OCI-LY1 (cell line): ENCODE results near the gene RBM47.

ENCODE experiments used
- H2AFZ ChIP-seq: fragments of 200-600 bp; sonication (generic), shearing (Covaris generic); 2 replicates; pipeline ENCODE4 v1.6.0; 2014; ENCODE audit warnings: antibody characterized with exemption, mild to moderate bottlenecking, low read length
- H3F3A ChIP-seq: fragments of 200-600 bp; sonication (generic), shearing (Covaris generic); 2 replicates; pipeline ENCODE4 v1.6.0; 2014; ENCODE audit warnings: mild to moderate bottlenecking, antibody characterized with exemption, low read length, moderate library complexity; ENCODE audit not compliant: insufficient read depth
- H3K27ac ChIP-seq: fragments of 200-600 bp; sonication (generic); 2 replicates; pipeline ENCODE4 v1.5.1; 2014; ENCODE audit warnings: low read length, mixed run types, mild to moderate bottlenecking, low read depth; ENCODE audit not compliant: poor library complexity, severe bottlenecking
- H3K27me3 ChIP-seq: fragments of 200-600 bp; sonication (generic); 2 replicates; pipeline ENCODE4 v1.6.0; 2014; ENCODE audit warnings: antibody characterized with exemption, mild to moderate bottlenecking, low read length, moderate library complexity; ENCODE audit not compliant: insufficient read depth
- H3K36me3 ChIP-seq: fragments of 200-600 bp; sonication (generic); 2 replicates; pipeline ENCODE4 v1.6.1; 2014; ENCODE audit warnings: mild to moderate bottlenecking, antibody characterized with exemption, low read length, moderate library complexity, mixed read lengths; ENCODE audit not compliant: insufficient read depth
- H3K4me1 ChIP-seq: fragments of 200-600 bp; sonication (generic); 2 replicates; pipeline ENCODE4 v1.5.1; 2014; ENCODE audit warnings: mild to moderate bottlenecking, low read length, moderate library complexity; ENCODE audit not compliant: insufficient read depth, severe bottlenecking
- H3K4me2 ChIP-seq: fragments of 200-600 bp; sonication (generic), shearing (Covaris generic); 2 replicates; pipeline ENCODE4 v1.6.1; 2014; ENCODE audit warnings: low read length
- H3K4me3 ChIP-seq: fragments of 200-600 bp; sonication (generic); 2 replicates; pipeline ENCODE4 v1.5.1; 2014; ENCODE audit warnings: low read length, low read depth, mild to moderate bottlenecking, mixed read lengths; ENCODE audit not compliant: poor library complexity, severe bottlenecking
- H3K79me2 ChIP-seq: fragments of 200-600 bp; shearing (Covaris generic); 2 replicates; pipeline ENCODE4 v1.6.1; 2016; ENCODE audit warnings: mixed run types, low read length, mixed read lengths; ENCODE audit not compliant: insufficient read depth
- H3K9ac ChIP-seq: fragments of 200-600 bp; sonication (generic), shearing (Covaris generic); 2 replicates; pipeline ENCODE4 v1.6.1; 2014; ENCODE audit warnings: mild to moderate bottlenecking, low read length, mixed read lengths
- H3K9me2 ChIP-seq: fragments of 200-600 bp; sonication (generic), shearing (Covaris generic); 2 replicates; pipeline ENCODE4 v1.6.1; 2014; ENCODE audit warnings: low read depth, mild to moderate bottlenecking, low read length, mixed read lengths
- H3K9me3 ChIP-seq: fragments of 200-600 bp; shearing (Covaris generic); 2 replicates; pipeline ENCODE4 v1.6.1; 2014; ENCODE audit warnings: low read length, mixed read lengths
- H4K20me1 ChIP-seq: fragments of 200-600 bp; sonication (generic), shearing (Covaris generic); 2 replicates; pipeline ENCODE4 v1.6.0; 2016; ENCODE audit warnings: mild to moderate bottlenecking, low read length; ENCODE audit not compliant: insufficient read depth
- EZH2 ChIP-seq: fragments of 200-600 bp; sonication (generic), shearing (Covaris generic); IDR thresholded peaks from 2 replicates; pipeline ENCODE4 v1.8.0; 2017; ENCODE audit warnings: borderline replicate concordance, mixed run types, mild to moderate bottlenecking, antibody characterized with exemption, low read length, moderate library complexity, mixed read lengths
- TF ChIP-seq, protein P1 (sequence below): fragments of 200-600 bp; sonication (generic), shearing (Covaris generic); IDR thresholded peaks from 2 replicates; pipeline ENCODE4 v1.5.1; 2017; ENCODE audit warnings: mild to moderate bottlenecking, antibody characterized with exemption, low read length, moderate library complexity, mixed read lengths

RBM47 gene

GRCh38 chr4:40500781-40501180 is 128.9 kb downstream of the RBM47 start:
- H2AFZ ChIP-seq, result no peak overlapping the region
- no peak overlapping the region for H3K4me2 ChIP-seq
- TF ChIP-seq, protein P1, sequence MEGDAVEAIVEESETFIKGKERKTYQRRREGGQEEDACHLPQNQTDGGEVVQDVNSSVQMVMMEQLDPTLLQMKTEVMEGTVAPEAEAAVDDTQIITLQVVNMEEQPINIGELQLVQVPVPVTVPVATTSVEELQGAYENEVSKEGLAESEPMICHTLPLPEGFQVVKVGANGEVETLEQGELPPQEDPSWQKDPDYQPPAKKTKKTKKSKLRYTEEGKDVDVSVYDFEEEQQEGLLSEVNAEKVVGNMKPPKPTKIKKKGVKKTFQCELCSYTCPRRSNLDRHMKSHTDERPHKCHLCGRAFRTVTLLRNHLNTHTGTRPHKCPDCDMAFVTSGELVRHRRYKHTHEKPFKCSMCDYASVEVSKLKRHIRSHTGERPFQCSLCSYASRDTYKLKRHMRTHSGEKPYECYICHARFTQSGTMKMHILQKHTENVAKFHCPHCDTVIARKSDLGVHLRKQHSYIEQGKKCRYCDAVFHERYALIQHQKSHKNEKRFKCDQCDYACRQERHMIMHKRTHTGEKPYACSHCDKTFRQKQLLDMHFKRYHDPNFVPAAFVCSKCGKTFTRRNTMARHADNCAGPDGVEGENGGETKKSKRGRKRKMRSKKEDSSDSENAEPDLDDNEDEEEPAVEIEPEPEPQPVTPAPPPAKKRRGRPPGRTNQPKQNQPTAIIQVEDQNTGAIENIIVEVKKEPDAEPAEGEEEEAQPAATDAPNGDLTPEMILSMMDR, result no peak
- TF ChIP-seq EZH2, result no peak
- H3K27me3 ChIP-seq, result no peaks in the 10 kb centered on the region
- H3K79me2 ChIP-seq, result no peaks in the 10 kb centered on the region
- no peaks in the 10 kb centered on the region for H3K9me2 ChIP-seq
- no peaks in the 10 kb centered on the region for H4K20me1 ChIP-seq
- H3K36me3 ChIP-seq, result no peaks in the 10 kb centered on the region
- no peak overlapping the region for H3K9ac ChIP-seq
- H3K27ac ChIP-seq, result no peak overlapping the region
- H3K4me1 ChIP-seq, result peaks cover 2% of the 10 kb centered on the region
- H3F3A ChIP-seq, result no peaks in the 10 kb centered on the region
- no peaks in the 10 kb centered on the region for H3K9me3 ChIP-seq
- no peak overlapping the region for H3K4me3 ChIP-seq

- Histone ChIP-seq H3K9me3 (no peaks in the 10 kb centered on the region), H2AFZ (no peak overlapping the region), H3K9ac (no peak overlapping the region), H4K20me1 (no peaks in the 10 kb centered on the region), H3K27me3 (no peaks in the 10 kb centered on the region), H3K4me3 (no peak overlapping the region), H3F3A (no peaks in the 10 kb centered on the region), H3K27ac (no peak overlapping the region), H3K9me2 (no peaks in the 10 kb centered on the region), H3K4me1 (no peaks in the 10 kb centered on the region), H3K4me2 (no peak overlapping the region), H3K79me2 (no peaks in the 10 kb centered on the region), H3K36me3 (no peaks in the 10 kb centered on the region)
- no peak for TF ChIP-seq EZH2
- TF ChIP-seq, protein P1, result no peak
Observed at GRCh38 chr4:40493160-40493559, 136.5 kb downstream of the RBM47 start.

GRCh38 chr4:40492691-40493090 is 137.0 kb downstream of the RBM47 start:
- no peaks in the 10 kb centered on the region for H3K9me2 ChIP-seq
- no peaks in the 10 kb centered on the region for H3K9me3 ChIP-seq
- no peaks in the 10 kb centered on the region for H3K27me3 ChIP-seq
- H3K4me2 ChIP-seq, result no peak overlapping the region
- no peaks in the 10 kb centered on the region for H3K4me1 ChIP-seq
- H3K79me2 ChIP-seq, result no peaks in the 10 kb centered on the region
- no peak overlapping the region for H3K9ac ChIP-seq
- no peak for TF ChIP-seq EZH2
- TF ChIP-seq, protein P1, result no peak
- H3K27ac ChIP-seq, result no peak overlapping the region
- H3K36me3 ChIP-seq, result no peaks in the 10 kb centered on the region
- no peaks in the 10 kb centered on the region for H3F3A ChIP-seq
- H4K20me1 ChIP-seq, result no peaks in the 10 kb centered on the region
- no peak overlapping the region for H2AFZ ChIP-seq
- no peak overlapping the region for H3K4me3 ChIP-seq
